Measurements from ENCODE around the gene ARHGAP22.

DNA sequence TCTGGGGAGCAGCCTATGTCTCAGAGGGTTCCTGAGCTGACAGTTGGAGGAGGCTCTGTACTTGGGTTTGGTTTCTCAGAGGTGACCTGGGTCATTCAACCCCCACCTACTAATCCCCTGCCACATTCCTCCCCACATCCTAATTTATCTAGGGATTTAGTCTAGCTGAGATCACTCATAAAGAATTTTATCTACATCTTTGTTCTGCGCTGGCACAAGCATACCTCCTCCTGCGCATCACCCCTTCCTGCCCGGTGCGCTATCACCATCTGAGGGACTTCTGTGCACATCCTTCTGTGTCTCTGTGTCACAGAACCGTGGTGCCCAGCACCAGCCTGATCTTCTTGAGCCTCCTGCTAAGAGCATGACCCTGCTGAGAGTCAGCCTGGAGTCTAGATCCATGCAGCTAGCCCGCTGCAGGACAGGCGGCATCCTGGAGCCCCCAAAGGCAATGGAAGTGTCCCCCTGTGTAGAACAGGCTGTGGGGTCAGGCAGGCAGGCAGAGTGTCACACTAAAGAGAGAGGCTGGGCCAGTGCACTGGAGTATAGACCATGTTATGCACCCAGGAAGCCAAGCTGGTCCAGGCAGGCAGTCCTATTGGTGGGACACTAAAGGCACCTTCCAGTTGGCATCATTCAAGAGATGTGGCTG lies 63.6 kb downstream of the ARHGAP22 start:
- TF ChIP-seq, protein P1, sequence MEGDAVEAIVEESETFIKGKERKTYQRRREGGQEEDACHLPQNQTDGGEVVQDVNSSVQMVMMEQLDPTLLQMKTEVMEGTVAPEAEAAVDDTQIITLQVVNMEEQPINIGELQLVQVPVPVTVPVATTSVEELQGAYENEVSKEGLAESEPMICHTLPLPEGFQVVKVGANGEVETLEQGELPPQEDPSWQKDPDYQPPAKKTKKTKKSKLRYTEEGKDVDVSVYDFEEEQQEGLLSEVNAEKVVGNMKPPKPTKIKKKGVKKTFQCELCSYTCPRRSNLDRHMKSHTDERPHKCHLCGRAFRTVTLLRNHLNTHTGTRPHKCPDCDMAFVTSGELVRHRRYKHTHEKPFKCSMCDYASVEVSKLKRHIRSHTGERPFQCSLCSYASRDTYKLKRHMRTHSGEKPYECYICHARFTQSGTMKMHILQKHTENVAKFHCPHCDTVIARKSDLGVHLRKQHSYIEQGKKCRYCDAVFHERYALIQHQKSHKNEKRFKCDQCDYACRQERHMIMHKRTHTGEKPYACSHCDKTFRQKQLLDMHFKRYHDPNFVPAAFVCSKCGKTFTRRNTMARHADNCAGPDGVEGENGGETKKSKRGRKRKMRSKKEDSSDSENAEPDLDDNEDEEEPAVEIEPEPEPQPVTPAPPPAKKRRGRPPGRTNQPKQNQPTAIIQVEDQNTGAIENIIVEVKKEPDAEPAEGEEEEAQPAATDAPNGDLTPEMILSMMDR (IDR thresholded peaks at IDR 0.05; ENCODE audit: insufficient read depth, low read length): no peak
- TF ChIP-seq POLR2AphosphoS5 (IDR thresholded peaks at IDR 0.05; ENCODE audit: low read depth): no peak
